Neural cell (in vitro differentiated cells): Measurements from ENCODE around the gene KRT10. TPM values are rescaled to one million over a fixed set of nuclear protein-coding genes. Genes with fewer than 3 reads are reported as not detected.

Source experiments
- polyA plus RNA-seq: library from polyadenylated mRNA; depleted of rRNA; stranded (reverse); fragments of >200 nt; gene quantifications from 2 replicates; pipeline ENCODE4 v1.2.3, GENCODE V29; 2014

The KRT10 gene
- polyA plus RNA-seq, 1 donor from 2014 or later: 54.2 TPM

Other genes with a start within 250 kb of the KRT10 start
- 245 and 248 TPM in 2 replicates for gene SMARCE1, start 174.8 kb downstream of the KRT10 start, polyA plus RNA-seq
- gene KRT222, start 157.4 kb downstream of the KRT10 start, polyA plus RNA-seq: 13.6 and 15.1 TPM in 2 replicates
- 0.83 TPM in 1 of 2 replicates, not detected in the other for gene KRT24, start 118.9 kb downstream of the KRT10 start, polyA plus RNA-seq
- 0.19 and 0.56 TPM in 2 replicates for gene KRT25, start 67.3 kb downstream of the KRT10 start, polyA plus RNA-seq
- not detected in 2 replicates for gene KRT26, start 50.4 kb downstream of the KRT10 start, polyA plus RNA-seq
- not detected in 2 replicates for gene KRT27, start 40.1 kb downstream of the KRT10 start, polyA plus RNA-seq
- gene KRT28, start 22.7 kb downstream of the KRT10 start, polyA plus RNA-seq: not detected in 2 replicates
- not detected in 2 replicates for gene KRT12, start 44.6 kb upstream of the KRT10 start, polyA plus RNA-seq
- gene KRT20, start 62.6 kb upstream of the KRT10 start, polyA plus RNA-seq: not detected in 2 replicates
- 0.37 and 0.86 TPM in 2 replicates for gene KRT23, start 115.0 kb upstream of the KRT10 start, polyA plus RNA-seq
- not detected in 2 replicates for gene KRT39, start 144.3 kb upstream of the KRT10 start, polyA plus RNA-seq
- not detected in 2 replicates for gene KRT40, start 161.7 kb upstream of the KRT10 start, polyA plus RNA-seq
- not detected in 2 replicates for gene KRTAP3-3, start 171.6 kb upstream of the KRT10 start, polyA plus RNA-seq
- gene KRTAP3-2, start 177.3 kb upstream of the KRT10 start, polyA plus RNA-seq: not detected in 2 replicates
- gene KRTAP3-1, start 186.5 kb upstream of the KRT10 start, polyA plus RNA-seq: not detected in 2 replicates
- not detected in 2 replicates for gene KRTAP1-5, start 204.6 kb upstream of the KRT10 start, polyA plus RNA-seq
- not detected in 2 replicates for gene KRTAP1-4, start 207.6 kb upstream of the KRT10 start, polyA plus RNA-seq
- gene KRTAP1-3, start 212.3 kb upstream of the KRT10 start, polyA plus RNA-seq: not detected in 2 replicates
- gene KRTAP1-1, start 218.8 kb upstream of the KRT10 start, polyA plus RNA-seq: not detected in 2 replicates
- not detected in 2 replicates for gene KRTAP2-1, start 224.7 kb upstream of the KRT10 start, polyA plus RNA-seq
- gene KRTAP2-2, start 232.6 kb upstream of the KRT10 start, polyA plus RNA-seq: not detected in 2 replicates
- not detected in 2 replicates for gene KRTAP2-3, start 237.5 kb upstream of the KRT10 start, polyA plus RNA-seq
- not detected in 2 replicates for gene KRTAP2-4, start 243.3 kb upstream of the KRT10 start, polyA plus RNA-seq